ENCODE results near the gene ZNF283. TPM values are rescaled to one million over a fixed set of nuclear protein-coding genes. Genes with fewer than 3 reads are reported as not detected.
"Not testable (repeated sequence)": the region's sequence is repeated elsewhere in the genome, so short reads cannot be mapped to it uniquely, and the experiment has no call there.

ZNF283 gene
- total RNA-seq, 2 donors from 2014 or later, result 9.5 to 10.7 TPM

- DNase-seq (no peak), ATAC-seq (no peak)
These were observed 6.3 kb upstream of the ZNF283 start for GRCh38 chr19:43820884-43821215.

DNA sequence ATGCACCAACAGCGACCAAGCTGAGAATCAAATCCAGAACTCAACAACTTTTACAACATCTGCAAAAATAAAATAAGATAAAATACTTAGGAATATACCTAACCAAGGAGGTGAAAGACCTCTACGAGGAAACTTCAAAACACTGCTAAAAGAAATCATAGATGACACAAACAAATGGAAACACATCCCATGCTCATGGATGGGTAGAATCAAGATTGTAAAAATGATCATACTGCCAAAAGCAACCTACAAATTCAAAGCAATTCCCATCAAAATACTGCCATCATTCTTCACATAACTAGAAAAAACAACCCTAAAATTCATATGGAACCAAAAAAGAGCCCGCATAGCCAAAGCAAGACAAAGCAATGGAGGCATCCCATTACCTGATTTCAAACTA lies 3.3 kb upstream of the ZNF283 start:
- ATAC-seq; intact Hi-C loops (cut with DNase I); DNase-seq: not testable (repeated sequence)

More at GRCh38 chr19:43820884-43821215, 6.3 kb upstream of the ZNF283 start:
- intact Hi-C loops (cut with DNase I), result no loop called here

- intact Hi-C loops (cut with DNase I); ATAC-seq: not testable (repeated sequence)
These were observed 2.5 kb upstream of the ZNF283 start for GRCh38 chr19:43824572-43824971.

GRCh38 chr19:43839139-43839538 lies 12.0 kb downstream of the ZNF283 start:
- intact Hi-C loops (cut with DNase I), result no loop called here
- ATAC-seq (no peak), DNase-seq (no peak)

More at GRCh38 chr19:43824572-43824971, 2.5 kb upstream of the ZNF283 start:
- DNase-seq, result not testable (repeated sequence)

GRCh38 chr19:43842007-43842406 lies 14.9 kb downstream of the ZNF283 start:
- DNase-seq, result no peak
- intact Hi-C loops (cut with DNase I), result no loop called here
- no peak for ATAC-seq

GRCh38 chr19:43847246-43847645 lies 20.1 kb downstream of the ZNF283 start:
- no peak for DNase-seq
- no peak for ATAC-seq
- intact Hi-C loops (cut with DNase I), result no loop called here

DNA sequence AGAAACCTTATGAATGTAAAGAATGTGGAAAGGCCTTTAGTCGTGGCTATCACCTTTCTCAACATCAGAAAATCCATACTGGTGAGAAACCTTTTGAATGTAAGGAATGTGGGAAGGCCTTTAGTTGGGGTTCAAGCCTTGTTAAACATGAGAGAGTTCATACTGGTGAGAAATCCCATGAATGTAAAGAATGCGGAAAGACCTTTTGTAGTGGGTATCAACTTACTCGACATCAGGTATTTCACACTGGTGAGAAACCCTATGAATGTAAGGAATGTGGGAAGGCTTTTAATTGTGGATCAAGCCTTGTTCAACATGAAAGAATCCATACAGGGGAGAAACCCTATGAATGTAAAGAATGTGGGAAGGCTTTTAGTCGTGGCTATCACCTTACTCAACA lies 20.8 kb downstream of the ZNF283 start:
- no peak for DNase-seq
- no peak for ATAC-seq
- intact Hi-C loops (cut with DNase I), result no loop called here

DNA sequence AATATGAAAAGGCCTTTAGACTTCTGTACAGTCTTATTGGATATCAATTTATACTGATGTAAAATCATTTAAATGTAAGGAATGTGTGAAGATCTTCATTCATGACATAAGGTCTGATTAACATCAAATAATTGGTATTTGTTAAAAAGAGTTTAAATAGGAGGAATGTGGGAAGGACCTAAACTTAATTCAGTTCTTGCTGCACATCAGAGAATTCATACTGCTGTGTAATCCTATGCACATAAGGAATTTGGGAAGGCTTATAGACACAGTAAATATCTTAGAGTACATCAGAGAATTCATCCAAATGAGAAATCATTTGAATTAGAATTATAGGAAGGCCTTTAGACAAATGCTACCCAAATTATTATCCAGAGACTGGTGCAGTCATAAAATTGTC lies 21.7 kb downstream of the ZNF283 start:
- intact Hi-C loops (cut with DNase I), result no loop called here
- no peak for DNase-seq
- no peak for ATAC-seq

- DNase-seq, result no peak
- ATAC-seq, result no peak
- intact Hi-C loops (cut with DNase I), result no loop called here
These were observed 31.1 kb downstream of the ZNF283 start for GRCh38 chr19:43858174-43858573.

GRCh38 chr19:43866923-43867322 lies 39.8 kb downstream of the ZNF283 start:
- intact Hi-C loops (cut with DNase I); ATAC-seq; DNase-seq: not testable (repeated sequence)

- DNase-seq (no peak), ATAC-seq (no peak)
- intact Hi-C loops (cut with DNase I), result no loop called here
These were observed 45.6 kb downstream of the ZNF283 start for GRCh38 chr19:43872547-43873336.

DNA sequence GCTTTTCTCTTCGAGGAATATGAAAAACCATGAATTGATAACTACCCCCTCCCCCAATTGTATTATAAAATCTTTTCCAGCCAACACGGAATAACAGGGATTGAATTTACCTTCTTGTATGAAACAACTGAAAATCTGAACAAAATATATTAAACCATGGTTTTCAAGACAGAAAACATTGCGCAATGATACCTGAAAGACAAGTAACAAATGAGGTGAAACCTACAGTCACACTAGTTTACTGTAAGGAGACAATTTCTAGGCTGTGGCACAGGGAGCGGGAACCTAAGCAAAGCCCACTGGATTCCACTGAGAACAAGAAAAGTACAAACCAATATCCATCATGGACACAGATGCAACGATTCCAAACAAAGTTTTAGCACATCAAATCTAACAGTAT lies 53.4 kb downstream of the ZNF283 start:
- intact Hi-C loops (cut with DNase I), result no loop called here
- ATAC-seq (no peak), DNase-seq (no peak)

- no peak for ATAC-seq
- no peak for DNase-seq
- intact Hi-C loops (cut with DNase I), result no loop called here
These were observed 56.7 kb downstream of the ZNF283 start, which contains the start of gene ZNF404 for GRCh38 chr19:43883864-43884263. ZNF404 (minus strand) TSS chr19:43883964.

DNA sequence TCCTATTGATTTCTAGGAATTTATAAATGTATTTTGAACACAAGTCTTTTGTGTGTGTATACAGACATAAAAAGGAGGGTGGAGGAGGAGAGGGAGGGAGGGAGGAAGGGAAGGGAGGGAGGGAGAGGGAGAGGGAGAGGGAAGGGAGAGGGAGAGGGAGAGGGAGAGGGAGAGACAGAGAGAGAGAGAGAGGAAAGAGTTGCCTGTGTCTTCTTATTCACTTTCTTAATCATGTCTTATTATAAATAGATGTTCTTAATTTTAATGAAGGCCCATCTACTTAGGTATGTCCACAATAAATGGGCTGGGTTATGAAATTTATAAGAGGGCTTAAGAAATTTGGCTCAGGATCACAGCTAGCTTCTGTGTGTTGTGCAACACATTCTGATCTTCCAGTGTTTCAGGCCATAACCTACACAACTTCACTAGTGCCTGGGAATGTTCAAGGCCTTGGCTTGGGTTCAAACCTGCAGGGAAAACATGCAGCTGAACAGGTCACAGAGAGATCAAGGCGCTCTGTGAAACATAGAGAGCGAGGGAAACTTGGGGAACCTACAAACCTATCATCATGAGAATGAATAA lies 68.7 kb downstream of the ZNF283 start:
- DNase-seq (no peak), ATAC-seq (no peak)
- intact Hi-C loops (cut with DNase I), result no loop called here

Other genes starting within 250 kb of the ZNF283 start
- 10 to 100 TPM; 18.3 to 27.8 TPM for gene IRGQ, start 231.2 kb upstream of the ZNF283 start, total RNA-seq
- 10 to 100 TPM; 10.7 to 12.3 TPM for gene ZNF576, start 230.7 kb upstream of the ZNF283 start, total RNA-seq
- gene SRRM5, start 215.2 kb upstream of the ZNF283 start, total RNA-seq, result under 1 TPM; 0.10 to 0.18 TPM
- gene ZNF428, start 207.7 kb upstream of the ZNF283 start, total RNA-seq, result 10 to 100 TPM; 34.2 to 38.7 TPM
- 10 to 100 TPM; 10.1 to 13.7 TPM for gene CADM4, start 187.5 kb upstream of the ZNF283 start, total RNA-seq
- gene PLAUR, start 157.2 kb upstream of the ZNF283 start, total RNA-seq, result 10 to 100 TPM in 1 of 2 donors, 1 to 10 TPM in 1; 8.9 to 19.2 TPM
- gene IRGC, start 111.2 kb upstream of the ZNF283 start, total RNA-seq, result not detected
- gene SMG9, start 72.4 kb upstream of the ZNF283 start, total RNA-seq, result 10 to 100 TPM; 19.4 to 22.1 TPM
- 1 to 10 TPM in 1 of 2 donors, under 1 TPM in 1; 0.71 to 1.4 TPM for gene KCNN4, start 46.3 kb upstream of the ZNF283 start, total RNA-seq
- 1 to 10 TPM; 1.3 to 2.1 TPM for gene LYPD5, start 24.9 kb upstream of the ZNF283 start, total RNA-seq
- gene ZNF404, start 56.6 kb downstream of the ZNF283 start, total RNA-seq, result 1 to 10 TPM; 6.5 to 7.0 TPM
- 10 to 100 TPM in 1 of 2 donors, 1 to 10 TPM in 1; 8.4 to 10.1 TPM for gene ZNF45, start 108.0 kb downstream of the ZNF283 start, total RNA-seq
- 1 to 10 TPM; 3.7 to 5.2 TPM for gene ZNF221, start 123.9 kb downstream of the ZNF283 start, total RNA-seq
- gene ZNF155, start 156.9 kb downstream of the ZNF283 start, total RNA-seq, result 1 to 10 TPM; 6.8 to 9.2 TPM
- gene ZNF230, start 175.6 kb downstream of the ZNF283 start, total RNA-seq, result 1 to 10 TPM; 3.5 to 3.7 TPM
- 1 to 10 TPM; 3.5 to 4.0 TPM for gene ZNF222, start 198.1 kb downstream of the ZNF283 start, total RNA-seq
- 1 to 10 TPM; 2.8 to 2.9 TPM for gene ZNF223, start 224.7 kb downstream of the ZNF283 start, total RNA-seq
- gene ZNF284, start 244.8 kb downstream of the ZNF283 start, total RNA-seq, result 1 to 10 TPM; 1.9 TPM

Measured in left cardiac atrium (tissue), 4 donors.